Calu3 (cell line): ENCODE data around the gene ERICH3. TPM values are rescaled to one million over a fixed set of nuclear protein-coding genes. Genes with fewer than 3 reads are reported as not detected.

Experiments used
- BruUV-seq: library from RNA; stranded (reverse); fragments of 400-500 nt; replicated peaks from 2 replicates; lab custom pipeline; 2021; lab: Mats Ljungman, UMichigan
- CTCF ChIA-PET: fragments of 300-600 bp; sonication (Branson Sonifier 250); formaldehyde crosslinking; loops from one replicate; lab custom pipeline; 2022; ENCODE audit warnings: antibody characterized with exemption; lab: Charles Lee
- DNase-seq: peaks from one replicate; pipeline ENCODE4 v3.0.0; 2022
- H3K27ac Mint-ChIP-seq: one replicate; pipeline ENCODE4 v1.8.0; 2022; ENCODE audit warnings: mixed read lengths; ENCODE audit not compliant: unreplicated experiment
- H3K27me3 Mint-ChIP-seq: one replicate; pipeline ENCODE4 v1.8.0; 2022; ENCODE audit warnings: mixed read lengths; ENCODE audit not compliant: unreplicated experiment
- H3K36me3 Mint-ChIP-seq: one replicate; pipeline ENCODE4 v1.8.0; 2022; ENCODE audit warnings: mild to moderate bottlenecking, moderate library complexity, mixed read lengths; ENCODE audit not compliant: insufficient read depth, unreplicated experiment
- H3K4me1 Mint-ChIP-seq: one replicate; pipeline ENCODE4 v1.8.0; 2022; ENCODE audit warnings: mild to moderate bottlenecking, low read depth, mixed read lengths; ENCODE audit not compliant: unreplicated experiment
- H3K4me3 Mint-ChIP-seq: one replicate; pipeline ENCODE4 v1.8.0; 2022; ENCODE audit warnings: mild to moderate bottlenecking, low read depth, moderate library complexity, mixed read lengths; ENCODE audit not compliant: unreplicated experiment
- H3K9me3 Mint-ChIP-seq: one replicate; pipeline ENCODE4 v1.8.0; 2022; ENCODE audit warnings: low read depth, mixed read lengths; ENCODE audit not compliant: unreplicated experiment
- CTCF ChIP-seq: fragments of 200-600 bp; IDR thresholded peaks from one replicate; pipeline ENCODE4 v1.8.0; 2022; ENCODE audit warnings: antibody characterized with exemption; ENCODE audit not compliant: unreplicated experiment
- intact Hi-C: fragments of 100-400 bp; cut with micrococcal nuclease; formaldehyde crosslinking; loops from one replicate; pipeline ENCODE4 v1.10.0; 2022; ENCODE audit not compliant: unreplicated experiment
- total RNA-seq: library from RNA; stranded (reverse); gene quantifications from 2 replicates; pipeline ENCODE4 v1.2.3, GENCODE V29; 2022

ERICH3 gene
- total RNA-seq, 1 experiment from 2014 or later: 0.35 TPM

- no peak for TF ChIP-seq CTCF
- Mint-ChIP-seq H3K36me3 (no peaks in the 10 kb centered on the region), H3K27me3 (no peaks in the 10 kb centered on the region), H3K4me1 (no peaks in the 10 kb centered on the region), H3K4me3 (no peak overlapping the region), H3K9me3 (no peaks in the 10 kb centered on the region), H3K27ac (no peak overlapping the region)
- no peak for DNase-seq
- intact Hi-C loops: no loop called here
- BruUV-seq: no TSS peak
- CTCF ChIA-PET: no interaction called here
Measured at GRCh38 chr1:74641161-74641560, 32.4 kb downstream of the ERICH3 start.

- TF ChIP-seq CTCF: no peak
- CTCF ChIA-PET: interaction anchor here (0.7 kb wide), 1 partner anchor 1062 kb away, joined by 3 read pairs; no protein-coding TSS in a partner anchor
- DNase-seq: no peak
- H3K27ac Mint-ChIP-seq: no peak overlapping the region
- no peaks in the 10 kb centered on the region for H3K9me3 Mint-ChIP-seq
- H3K27me3 Mint-ChIP-seq: no peaks in the 10 kb centered on the region
- no peaks in the 10 kb centered on the region for H3K4me1 Mint-ChIP-seq
- intact Hi-C loops: no loop called here
- no peaks in the 10 kb centered on the region for H3K36me3 Mint-ChIP-seq
- no peak overlapping the region for H3K4me3 Mint-ChIP-seq
- BruUV-seq: no TSS peak
Measured at GRCh38 chr1:74637296-74637695, 36.3 kb downstream of the ERICH3 start.

DNA sequence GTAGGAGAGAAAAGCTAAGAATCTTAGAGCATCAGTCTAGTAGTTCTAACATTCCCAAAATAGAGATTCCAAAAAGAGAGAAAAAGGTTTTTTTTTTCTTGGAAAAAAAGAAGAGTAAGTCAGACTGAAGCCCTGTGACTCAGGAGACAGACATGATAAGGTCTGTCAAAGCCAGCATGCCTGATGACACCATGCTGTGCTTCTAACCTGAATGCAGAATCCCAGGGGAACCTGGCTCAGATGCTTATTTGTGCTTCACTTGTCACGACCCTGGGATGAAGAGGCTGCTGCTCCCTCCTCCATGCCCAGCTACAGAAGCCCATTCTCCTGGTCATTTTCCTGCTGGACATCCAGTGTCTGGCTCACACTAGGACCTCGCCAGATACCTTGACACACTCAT is 44.3 kb downstream of the ERICH3 start:
- no TSS peak for BruUV-seq
- intact Hi-C loops: no loop called here
- no peak overlapping the region for H3K4me3 Mint-ChIP-seq
- CTCF ChIA-PET: no interaction called here
- H3K9me3 Mint-ChIP-seq: no peaks in the 10 kb centered on the region
- H3K27ac Mint-ChIP-seq: no peak overlapping the region
- no peak for TF ChIP-seq CTCF
- DNase-seq: no peak
- H3K36me3 Mint-ChIP-seq: no peaks in the 10 kb centered on the region
- no peaks in the 10 kb centered on the region for H3K27me3 Mint-ChIP-seq
- no peaks in the 10 kb centered on the region for H3K4me1 Mint-ChIP-seq

DNA sequence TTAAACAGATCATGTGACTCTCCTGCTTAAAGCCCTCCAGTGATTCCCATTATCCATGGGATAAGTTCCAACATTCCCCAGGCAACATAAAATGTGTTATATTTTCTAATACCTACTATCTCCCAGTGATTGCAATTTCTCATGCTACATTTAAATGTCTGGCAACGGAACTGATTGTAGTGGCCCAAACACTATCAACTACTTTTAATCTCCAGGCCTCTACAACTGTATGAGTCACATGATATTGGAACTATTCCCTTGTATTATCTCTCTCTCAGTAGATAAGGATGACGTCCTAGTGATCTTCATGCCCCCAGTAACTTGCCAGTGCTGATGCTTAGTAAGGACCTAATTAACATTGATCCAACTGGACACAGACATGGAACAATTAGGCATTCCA is 49.9 kb downstream of the ERICH3 start:
- Mint-ChIP-seq H3K27ac (no peak overlapping the region), H3K27me3 (no peaks in the 10 kb centered on the region), H3K4me3 (no peak overlapping the region), H3K4me1 (no peaks in the 10 kb centered on the region), H3K36me3 (no peaks in the 10 kb centered on the region), H3K9me3 (no peaks in the 10 kb centered on the region)
- TF ChIP-seq CTCF: no peak
- no TSS peak for BruUV-seq
- DNase-seq: no peak
- intact Hi-C loops: no loop called here
- CTCF ChIA-PET: no interaction called here
